ENCODE results near the gene FBXO44.
A peak's percentile ranks its signal among the peaks of the same experiment; 100 is the strongest.

The FBXO44 gene

DNA sequence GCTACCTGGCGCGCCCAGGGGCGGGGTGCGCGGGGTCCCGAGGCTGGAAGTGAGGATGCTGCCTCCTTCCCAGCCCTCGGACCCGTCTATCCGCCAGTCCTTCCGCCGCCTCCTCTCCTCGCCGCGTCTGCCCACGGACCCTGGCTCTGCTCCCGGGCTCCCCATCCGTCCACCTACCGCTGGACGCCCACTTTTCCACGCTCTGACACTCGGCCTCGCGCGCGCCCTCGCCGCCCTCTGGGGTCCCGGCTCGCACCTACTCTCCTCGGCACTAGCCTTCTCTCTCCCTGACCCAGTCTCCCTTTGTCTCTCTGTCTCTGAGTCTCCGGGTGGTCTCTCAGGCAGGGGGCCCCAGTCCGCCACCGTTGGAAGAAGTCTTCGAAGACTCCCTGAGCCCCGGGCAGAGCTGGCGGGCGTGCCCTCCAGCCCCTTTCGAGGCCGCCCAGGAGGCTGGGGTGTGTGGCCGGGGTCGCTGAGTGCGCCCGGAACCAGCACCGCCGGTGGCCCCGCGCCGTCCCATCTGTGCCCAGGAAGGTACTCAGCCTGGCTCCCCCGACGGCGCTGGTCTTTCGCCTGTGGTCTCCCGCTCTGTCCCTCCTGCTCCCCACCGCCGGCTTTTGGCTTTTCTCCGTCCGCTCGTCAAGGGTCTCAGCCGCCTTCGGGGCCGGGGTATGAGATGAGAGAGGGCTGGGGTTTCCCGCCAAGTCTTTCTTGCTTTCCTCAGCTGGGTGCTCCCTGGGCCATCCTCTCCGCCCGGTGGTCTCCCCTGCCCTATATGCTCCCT is 37.4 kb downstream of the FBXO44 start:
- no peak for DNase-seq

- DNase-seq = peak; percentile 72 to 78
These were observed 38.4 kb downstream of the FBXO44 start for GRCh38 chr1:11693024-11693590.

- no peak for DNase-seq
These were observed 39.2 kb downstream of the FBXO44 start for GRCh38 chr1:11693917-11694316.

DNA sequence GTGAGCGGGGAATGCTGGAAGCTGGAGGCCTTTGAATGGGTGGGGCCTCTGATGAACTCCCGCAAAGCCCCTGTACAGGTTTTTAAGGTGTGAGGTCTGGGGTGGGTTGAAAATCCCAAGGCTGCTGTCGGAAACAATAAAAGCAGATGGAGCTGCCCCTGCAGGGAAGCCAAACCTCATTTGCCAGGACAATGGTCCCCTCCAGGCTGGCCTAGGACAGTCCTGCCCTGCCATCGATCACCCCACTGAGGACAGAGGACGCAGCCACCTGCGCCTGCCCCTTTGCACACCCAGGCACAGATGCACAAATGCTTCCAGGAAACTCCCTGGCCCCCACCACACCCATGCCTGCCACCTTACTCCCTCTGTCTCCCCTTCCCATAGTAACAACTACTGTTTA is 41.2 kb downstream of the FBXO44 start:
- DNase-seq = no peak

DNA sequence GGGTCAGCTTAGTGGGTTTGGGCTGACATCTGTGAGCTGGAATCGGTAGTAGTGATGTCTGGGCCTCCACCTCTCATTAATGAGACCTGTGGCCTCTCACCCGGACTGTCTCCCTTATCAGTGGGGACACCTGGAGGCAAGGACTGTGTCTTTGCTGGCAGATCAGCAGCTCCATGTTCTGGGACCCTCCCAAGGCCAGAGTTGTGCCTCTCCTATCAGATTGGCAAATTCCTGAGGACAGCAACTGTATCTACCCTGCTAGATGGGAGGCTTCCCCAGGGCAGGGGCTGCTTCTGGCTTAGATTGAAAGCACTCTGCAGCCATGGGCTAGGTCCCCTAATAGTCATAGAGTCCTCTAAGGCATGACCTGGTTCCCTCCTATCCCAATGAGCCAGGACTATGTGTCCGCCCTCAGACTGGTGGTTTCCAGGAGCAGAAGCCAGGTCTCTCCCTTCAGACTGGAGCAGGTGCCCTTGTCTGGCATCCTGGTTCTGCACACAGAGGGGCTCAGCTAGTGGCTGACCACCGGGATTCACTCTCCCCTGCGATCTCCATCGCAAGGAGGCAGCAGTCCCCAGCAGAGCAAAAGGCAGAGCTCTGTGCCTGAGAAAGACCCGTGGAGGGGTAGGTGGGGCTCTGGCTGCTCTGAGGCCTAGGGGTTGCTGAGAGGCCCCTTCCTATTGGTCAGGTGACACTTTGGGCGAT is 42.7 kb downstream of the FBXO44 start:
- DNase-seq = no peak

GRCh38 chr1:11697893-11698210 is 43.2 kb downstream of the FBXO44 start:
- DNase-seq = no peak

DNA sequence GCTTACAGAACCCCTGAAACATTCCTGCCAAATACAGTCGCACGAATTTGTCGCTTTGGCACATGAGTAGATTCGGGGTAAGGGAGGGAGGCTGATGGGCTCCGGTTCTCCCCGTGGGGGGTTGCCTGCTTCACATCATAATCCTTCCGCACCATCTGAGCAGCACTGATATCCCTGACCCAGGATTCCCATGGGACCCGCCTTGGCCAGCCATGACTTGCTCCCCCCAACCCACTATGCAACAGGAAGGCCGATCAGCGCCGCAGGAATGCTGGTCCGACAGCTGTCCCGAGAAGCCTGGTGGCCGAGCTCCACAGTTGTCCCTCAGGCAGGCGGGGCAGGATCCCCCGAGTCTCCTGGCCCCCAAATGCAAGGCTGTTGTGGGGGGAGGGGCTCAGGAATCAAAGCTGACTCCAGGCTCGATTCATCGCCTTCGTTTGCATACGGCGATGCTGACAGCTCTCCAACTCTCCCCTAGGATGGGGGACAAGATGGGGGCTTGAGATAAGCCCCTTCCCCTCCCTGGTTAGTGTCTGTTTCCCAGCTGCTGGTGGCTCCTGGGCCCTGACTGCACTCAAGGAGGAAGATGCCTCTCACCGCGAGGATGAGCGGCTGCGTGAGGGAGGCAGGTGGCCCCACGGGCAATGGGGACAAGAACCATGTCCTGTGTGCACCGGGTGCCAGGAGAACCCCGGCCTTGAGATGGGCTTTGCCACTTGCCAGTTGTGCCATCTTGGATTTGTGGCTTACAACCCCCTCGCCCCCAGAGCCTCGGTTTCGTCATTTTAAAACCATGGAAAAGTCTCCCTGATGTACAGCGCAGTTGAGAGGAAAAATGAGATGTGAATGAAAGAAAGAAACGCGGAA is 46.2 kb downstream of the FBXO44 start:
- no peak for DNase-seq

DNA sequence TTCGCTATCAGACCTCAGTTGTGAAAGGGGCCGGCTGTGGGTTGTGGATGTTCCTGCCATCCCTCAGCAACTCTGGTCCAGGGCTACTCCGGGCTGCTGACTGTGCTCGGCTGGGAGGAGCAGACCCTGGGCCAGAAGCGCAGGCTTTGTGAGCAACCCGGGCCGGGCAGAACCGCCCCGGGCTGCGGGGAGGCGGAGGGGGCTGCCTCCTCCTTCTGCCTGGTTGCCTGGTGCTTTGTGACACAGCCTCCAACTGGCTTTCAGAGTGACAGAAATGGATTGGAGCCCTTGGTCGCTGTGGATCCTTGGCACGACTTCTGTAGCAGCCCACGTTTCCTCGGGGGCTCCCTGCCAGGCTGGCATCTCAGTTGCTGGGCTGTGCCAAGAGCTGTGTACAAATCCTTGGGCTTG is 46.9 kb downstream of the FBXO44 start:
- no peak for DNase-seq

- no peak for DNase-seq
These were observed 47.5 kb downstream of the FBXO44 start for GRCh38 chr1:11701981-11702803.

DNA sequence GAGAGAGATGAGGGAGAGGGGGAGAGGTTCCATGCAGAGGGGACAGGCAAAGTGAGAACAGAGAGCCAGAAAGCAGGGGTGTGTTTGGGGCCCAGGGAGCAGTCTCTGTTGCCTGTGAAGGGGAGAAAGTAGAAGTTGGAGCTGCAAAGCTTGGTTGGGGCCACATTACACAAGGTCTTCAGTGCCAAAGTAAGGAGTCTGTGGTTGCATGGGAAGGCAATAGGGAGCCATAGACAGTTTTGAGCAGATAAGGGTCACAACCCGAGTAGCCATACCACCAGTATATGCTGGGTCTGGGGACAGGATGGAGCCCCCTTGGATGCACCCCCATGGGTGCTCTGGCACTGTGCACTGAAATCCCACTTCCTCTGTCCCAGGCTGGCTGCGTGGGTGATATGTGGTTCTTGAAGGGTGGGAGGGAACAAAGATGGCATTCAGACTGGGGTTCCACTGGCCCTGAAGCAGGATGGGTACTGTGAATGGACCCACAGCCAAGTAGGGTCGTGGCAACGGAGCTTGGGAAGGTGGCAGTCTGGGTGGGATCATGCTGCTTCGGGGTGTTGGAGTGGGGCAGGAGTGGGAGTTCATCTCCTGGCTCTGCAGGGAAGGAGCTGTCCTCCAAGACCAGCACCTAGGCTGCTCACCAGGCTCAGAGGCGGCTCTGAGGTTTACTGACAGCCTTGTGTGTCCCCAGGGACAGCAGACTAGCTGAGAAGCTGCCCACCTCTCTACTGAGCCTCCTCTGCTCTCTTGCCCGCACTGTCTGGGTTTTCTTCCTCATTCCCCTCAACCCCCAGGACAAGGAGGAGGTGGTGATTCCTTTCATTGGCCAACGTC is 48.9 kb downstream of the FBXO44 start:
- peak in 1 of 2 donors; percentile 46 for DNase-seq

DNA sequence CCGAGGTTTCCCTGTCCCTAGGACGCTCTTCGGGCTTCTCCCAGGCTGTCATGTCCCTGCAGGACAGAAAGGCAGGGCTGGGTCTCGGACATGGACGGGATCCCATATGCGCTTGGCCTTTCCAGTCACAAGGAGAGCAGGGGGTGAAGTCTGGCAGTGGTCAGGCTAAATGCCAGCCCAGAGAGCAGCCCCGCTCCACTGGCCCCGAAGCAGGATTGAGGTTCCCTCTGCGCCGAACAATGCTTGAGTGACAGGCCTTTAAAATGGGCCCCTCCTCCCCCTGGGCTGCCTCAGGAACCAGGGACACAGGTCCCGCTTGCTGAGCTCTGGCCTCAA is 49.5 kb downstream of the FBXO44 start:
- no peak for DNase-seq

DNA sequence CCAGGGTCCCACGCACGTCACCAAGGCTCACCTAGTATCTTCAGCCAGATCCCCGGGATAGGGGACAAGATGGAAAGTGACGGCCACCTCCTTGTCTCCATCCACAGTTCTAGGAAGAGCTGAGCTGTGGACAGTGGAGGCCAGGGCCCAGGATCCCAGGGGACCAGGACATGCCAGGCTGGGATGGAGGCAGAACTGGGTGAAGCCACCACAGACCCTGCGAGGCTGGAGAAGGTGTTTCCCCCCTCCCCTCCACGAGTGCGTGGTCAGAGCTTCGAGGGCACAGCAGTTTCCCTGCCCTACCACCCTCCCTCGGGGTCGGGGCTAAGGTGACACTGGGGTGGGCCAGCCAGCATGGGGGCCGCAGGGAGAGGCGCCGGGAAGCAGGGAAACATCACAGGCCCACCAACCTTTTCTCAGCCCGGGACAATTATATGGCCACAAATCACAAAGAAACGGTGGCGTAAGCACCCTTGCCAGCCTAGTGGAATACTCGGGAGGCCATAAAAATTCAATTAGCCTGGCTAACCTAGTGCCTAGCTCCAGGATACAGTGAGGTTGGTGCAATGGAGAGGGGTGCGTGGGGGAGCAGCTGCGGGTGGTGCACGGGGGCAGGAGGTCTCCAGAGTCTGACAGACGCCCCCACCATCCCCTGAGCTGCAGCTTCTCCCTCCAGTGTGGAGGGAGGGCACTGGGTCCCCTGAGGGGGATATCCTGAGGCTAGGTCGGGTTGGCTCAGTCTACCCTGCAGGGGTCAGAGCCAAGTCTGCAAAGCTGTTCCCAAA is 50.2 kb downstream of the FBXO44 start:
- no peak for DNase-seq

DNA sequence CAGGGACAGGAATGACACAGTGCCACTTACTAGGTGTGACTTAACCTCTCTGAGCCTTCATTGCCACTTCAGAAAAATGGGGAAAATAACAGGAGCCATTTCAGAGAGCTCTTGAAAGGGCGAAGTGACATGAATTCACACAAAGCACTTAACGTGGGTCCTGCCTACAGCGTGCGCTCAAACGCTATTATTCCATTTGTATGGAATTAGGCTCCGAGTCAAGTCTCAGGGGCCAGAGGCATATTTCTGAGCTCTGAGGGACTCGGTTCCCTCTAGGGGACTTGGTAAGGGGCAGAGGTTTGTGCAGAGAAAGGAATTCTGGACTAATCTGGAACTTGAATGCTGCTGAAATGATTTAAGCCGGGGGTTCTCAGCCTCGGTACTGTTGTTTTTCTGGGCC is 50.9 kb downstream of the FBXO44 start:
- no peak for DNase-seq

GRCh38 chr1:11706292-11706691 is 51.6 kb downstream of the FBXO44 start:
- DNase-seq = no peak

- peak in 1 of 2 donors; percentile 36 for DNase-seq
These were observed 53.1 kb downstream of the FBXO44 start for GRCh38 chr1:11707621-11708276.

DNA sequence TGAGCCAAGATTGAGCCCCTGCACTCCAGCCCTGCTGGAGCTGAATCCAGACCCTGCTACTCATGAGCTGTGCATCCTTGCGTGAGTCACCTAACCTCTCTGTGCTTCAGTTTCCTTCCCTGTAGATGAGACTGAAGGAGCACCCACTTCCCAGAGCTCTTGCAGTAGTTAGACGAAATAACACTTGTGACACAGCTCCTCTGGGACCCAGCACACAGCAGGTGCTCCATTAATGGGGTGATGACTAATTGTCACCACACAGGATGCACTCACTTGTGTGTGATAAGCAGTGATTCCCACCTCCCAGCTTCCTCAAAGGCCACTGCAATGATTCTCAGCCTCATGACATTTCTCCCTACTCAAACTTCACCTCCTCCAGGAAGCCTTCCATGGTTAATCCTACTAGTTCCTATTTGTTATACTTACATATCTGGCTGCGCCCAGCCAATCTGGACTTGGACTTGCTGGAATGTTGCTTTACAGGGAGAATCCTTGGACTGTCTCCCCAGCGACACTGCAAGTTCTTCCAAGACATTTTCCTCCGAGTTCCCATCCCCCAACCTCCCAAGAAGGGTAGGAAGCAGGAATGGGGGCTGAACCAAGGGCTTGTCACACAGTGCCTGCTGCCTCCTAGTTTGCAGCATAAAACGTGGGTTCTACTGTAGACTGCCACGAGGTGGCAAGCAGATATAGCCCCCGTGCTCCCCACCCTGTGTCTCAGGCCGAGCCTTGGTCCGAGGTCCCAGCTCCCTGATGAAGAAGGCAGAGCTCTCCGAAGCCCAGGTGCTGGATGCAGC is 54.1 kb downstream of the FBXO44 start:
- DNase-seq = peak; percentile 43 to 93

- no peak for DNase-seq
These were observed 56.8 kb downstream of the FBXO44 start for GRCh38 chr1:11711490-11711889.

- no peak for DNase-seq
These were observed 57.6 kb downstream of the FBXO44 start for GRCh38 chr1:11712285-11712684.

Data from inflammatory macrophage treated with lipopolysaccharide for 1 hour (primary cell).